Endodermal cell (in vitro differentiated cells): ENCODE measurements around the gene NID2. TPM values are rescaled to one million over a fixed set of nuclear protein-coding genes. Genes with fewer than 3 reads are reported as not detected.

Experiments
- DNase-seq: peaks from one replicate; pipeline ENCODE4 v3.0.0-alpha.2; 2017
- H3K27ac ChIP-seq: 2 replicates; pipeline ENCODE4 v1.5.1; 2013; ENCODE audit warnings: mild to moderate bottlenecking, low read depth, low read length, moderate library complexity
- H3K27me3 ChIP-seq: 2 replicates; pipeline ENCODE4 v1.6.1; 2013; ENCODE audit warnings: mild to moderate bottlenecking, low read length, moderate library complexity; ENCODE audit not compliant: insufficient read depth, control insufficient read depth, poor library complexity, severe bottlenecking
- H3K36me3 ChIP-seq: 2 replicates; pipeline ENCODE4 v1.7.0; 2013; ENCODE audit warnings: mild to moderate bottlenecking, low read length, moderate library complexity; ENCODE audit not compliant: control insufficient read depth, insufficient read depth
- H3K4me1 ChIP-seq: one replicate; pipeline ENCODE4 v1.7.0; 2013; ENCODE audit warnings: low read length; ENCODE audit not compliant: control insufficient read depth, insufficient read depth
- H3K4me3 ChIP-seq: 2 replicates; pipeline ENCODE4 v1.5.1; 2013; ENCODE audit warnings: mild to moderate bottlenecking, low read length, moderate library complexity
- H3K9ac ChIP-seq: 2 replicates; pipeline ENCODE4 v1.6.1; 2013; ENCODE audit warnings: mild to moderate bottlenecking, low read length, moderate library complexity; ENCODE audit not compliant: poor library complexity, severe bottlenecking; ENCODE audit errors: extremely low read depth
- H3K9me3 ChIP-seq: 2 replicates; pipeline ENCODE4 v1.6.1; 2013; ENCODE audit warnings: mild to moderate bottlenecking, low read length, moderate library complexity; ENCODE audit not compliant: control insufficient read depth
- H3K27ac Mint-ChIP-seq: 2 replicates; pipeline ENCODE4 v1.8.0; 2020; ENCODE audit warnings: mixed read lengths
- H3K27me3 Mint-ChIP-seq: 2 replicates; pipeline ENCODE4 v1.8.0; 2021; ENCODE audit warnings: mild to moderate bottlenecking, mixed read lengths; ENCODE audit not compliant: insufficient read depth
- H3K36me3 Mint-ChIP-seq: 2 replicates; pipeline ENCODE4 v1.8.0; 2020; ENCODE audit warnings: low read depth, mixed read lengths
- H3K4me1 Mint-ChIP-seq: 2 replicates; pipeline ENCODE4 v1.8.0; 2020; ENCODE audit warnings: mixed read lengths
- H3K4me3 Mint-ChIP-seq: 2 replicates; pipeline ENCODE4 v1.8.0; 2020; ENCODE audit warnings: mild to moderate bottlenecking, moderate library complexity, mixed read lengths
- H3K9me3 Mint-ChIP-seq: 2 replicates; pipeline ENCODE4 v1.8.0; 2020; ENCODE audit warnings: mild to moderate bottlenecking, mixed read lengths
- WGBS, 2 experiments: methylation state at CpG; one replicate each; pipeline versions ENCODE4 v1.1.5 to v1.1.7; 2013; ENCODE audit warnings: missing lambda C conversion rate in 2 of 2, mixed read lengths in 1 of 2; ENCODE audit not compliant: insufficient coverage in 1 of 2, insufficient read length in 1 of 2; 5-methylcytosine and 5-hydroxymethylcytosine counted together
- total RNA-seq, 2 donors: library from RNA; stranded (reverse); fragmentation: NEBNext Ultra II Directional in 1 of 2; extraction: Animal tissue kit (Norgen Biotek cat#: 25700) in 1 of 2; gene quantifications; 2 replicates in 1 of 2; 3 replicates in 1 of 2; pipeline ENCODE4 v1.2.1, GENCODE V29; 2021
- TF ChIP-seq, protein P1 (sequence below): fragments of 200-600 bp; sonication (generic); conservative IDR thresholded peaks from 2 replicates; pipeline ENCODE4 v1.5.0; 2021; ENCODE audit warnings: antibody characterized with exemption, mild to moderate bottlenecking

The NID2 gene
- total RNA-seq, 2 donors from 2014 or later: 1.7 to 2.9 TPM

DNA sequence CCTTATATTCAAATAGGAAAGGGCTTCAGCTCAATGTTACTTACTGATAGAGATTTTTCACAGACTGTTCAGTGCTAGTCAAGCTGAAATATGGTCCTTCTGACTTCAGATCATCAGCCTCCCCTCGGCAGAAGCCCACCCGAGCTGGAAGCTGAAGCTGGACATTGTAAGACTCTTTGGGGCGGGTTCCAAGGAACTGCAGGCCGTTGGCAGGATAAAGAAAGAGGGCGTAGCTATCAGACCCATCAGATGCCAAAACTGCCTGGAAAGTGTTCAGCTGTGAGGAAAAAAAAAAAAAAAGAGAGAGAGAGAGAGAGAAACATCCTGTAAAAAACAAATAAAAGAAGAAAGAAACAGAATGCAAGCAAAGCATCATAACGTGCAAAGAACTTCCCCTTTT, 8.8 kb downstream of the NID2 start:
- peaks cover 17% of the 10 kb centered on the region for H3K27me3 Mint-ChIP-seq
- no peaks in the 10 kb centered on the region for H3K9me3 ChIP-seq
- no peak overlapping the region for H3K9ac ChIP-seq
- H3K4me3 Mint-ChIP-seq: no peak overlapping the region
- H3K27me3 ChIP-seq: peaks cover 8% of the 10 kb centered on the region
- WGBS, 2 experiments: 86 to 96% methylated on average over 4 to 6 of the region's 6 CpGs
- no peak overlapping the region for H3K27ac Mint-ChIP-seq
- H3K27ac ChIP-seq: no peak overlapping the region
- H3K4me3 ChIP-seq: no peak overlapping the region
- H3K4me1 ChIP-seq: no peaks in the 10 kb centered on the region
- H3K36me3 Mint-ChIP-seq: no peaks in the 10 kb centered on the region
- DNase-seq: no peak
- no peaks in the 10 kb centered on the region for H3K36me3 ChIP-seq
- H3K4me1 Mint-ChIP-seq: no peaks in the 10 kb centered on the region
- no peaks in the 10 kb centered on the region for H3K9me3 Mint-ChIP-seq
- TF ChIP-seq, protein P1, sequence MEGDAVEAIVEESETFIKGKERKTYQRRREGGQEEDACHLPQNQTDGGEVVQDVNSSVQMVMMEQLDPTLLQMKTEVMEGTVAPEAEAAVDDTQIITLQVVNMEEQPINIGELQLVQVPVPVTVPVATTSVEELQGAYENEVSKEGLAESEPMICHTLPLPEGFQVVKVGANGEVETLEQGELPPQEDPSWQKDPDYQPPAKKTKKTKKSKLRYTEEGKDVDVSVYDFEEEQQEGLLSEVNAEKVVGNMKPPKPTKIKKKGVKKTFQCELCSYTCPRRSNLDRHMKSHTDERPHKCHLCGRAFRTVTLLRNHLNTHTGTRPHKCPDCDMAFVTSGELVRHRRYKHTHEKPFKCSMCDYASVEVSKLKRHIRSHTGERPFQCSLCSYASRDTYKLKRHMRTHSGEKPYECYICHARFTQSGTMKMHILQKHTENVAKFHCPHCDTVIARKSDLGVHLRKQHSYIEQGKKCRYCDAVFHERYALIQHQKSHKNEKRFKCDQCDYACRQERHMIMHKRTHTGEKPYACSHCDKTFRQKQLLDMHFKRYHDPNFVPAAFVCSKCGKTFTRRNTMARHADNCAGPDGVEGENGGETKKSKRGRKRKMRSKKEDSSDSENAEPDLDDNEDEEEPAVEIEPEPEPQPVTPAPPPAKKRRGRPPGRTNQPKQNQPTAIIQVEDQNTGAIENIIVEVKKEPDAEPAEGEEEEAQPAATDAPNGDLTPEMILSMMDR: no peak

DNA sequence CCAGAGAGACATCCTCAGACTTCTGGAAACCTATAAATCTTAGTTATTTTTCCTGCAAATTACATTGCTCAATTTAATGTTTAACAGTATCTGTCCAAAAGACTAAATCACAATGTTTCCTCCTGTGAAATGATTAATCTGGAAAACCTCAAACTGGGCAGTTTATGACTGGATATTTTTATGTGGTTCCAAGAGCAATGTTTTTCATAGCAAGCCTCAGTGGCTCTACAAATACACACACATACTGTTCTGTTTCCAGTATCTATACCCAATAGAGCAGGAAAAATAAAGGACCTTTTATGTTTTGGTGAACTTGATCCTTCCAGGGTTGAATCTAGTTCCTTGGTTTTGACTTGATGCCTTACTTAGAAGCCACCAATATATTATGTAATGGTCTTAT, 9.2 kb downstream of the NID2 start:
- H3K9ac ChIP-seq: no peak overlapping the region
- H3K4me1 ChIP-seq: no peaks in the 10 kb centered on the region
- no peak overlapping the region for H3K27ac ChIP-seq
- H3K36me3 Mint-ChIP-seq: no peaks in the 10 kb centered on the region
- no peaks in the 10 kb centered on the region for H3K36me3 ChIP-seq
- H3K4me3 ChIP-seq: no peak overlapping the region
- no peaks in the 10 kb centered on the region for H3K9me3 Mint-ChIP-seq
- H3K4me1 Mint-ChIP-seq: no peaks in the 10 kb centered on the region
- DNase-seq: no peak
- H3K9me3 ChIP-seq: no peaks in the 10 kb centered on the region
- TF ChIP-seq, protein P1: no peak
- no peak overlapping the region for H3K4me3 Mint-ChIP-seq
- peaks cover 8% of the 10 kb centered on the region for H3K27me3 ChIP-seq
- H3K27ac Mint-ChIP-seq: no peak overlapping the region
- H3K27me3 Mint-ChIP-seq: peaks cover 12% of the 10 kb centered on the region

DNA sequence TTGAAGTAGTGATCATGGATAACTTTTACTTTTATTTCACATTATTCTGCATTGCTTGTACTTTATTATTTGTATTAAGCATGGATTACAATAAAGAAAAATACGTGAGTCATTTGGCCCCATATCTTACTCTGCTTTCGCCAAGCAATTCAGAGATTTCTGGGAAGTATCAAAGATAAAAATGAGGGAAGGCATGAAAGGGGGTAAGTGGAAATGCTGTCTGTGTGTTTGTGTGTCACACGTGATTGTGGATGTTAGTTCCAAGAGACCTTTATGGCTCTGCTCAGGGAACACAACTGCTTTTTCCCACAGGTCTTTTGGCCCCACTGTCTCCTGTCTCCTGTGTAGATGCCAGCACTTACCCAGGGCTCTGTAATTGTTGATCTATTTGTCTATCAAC, 10.5 kb downstream of the NID2 start:
- Histone ChIP-seq H3K27ac (no peak overlapping the region), H3K36me3 (no peaks in the 10 kb centered on the region), H3K9me3 (no peaks in the 10 kb centered on the region), H3K4me1 (no peaks in the 10 kb centered on the region), H3K27me3 (peaks cover 8% of the 10 kb centered on the region), H3K4me3 (no peak overlapping the region), H3K9ac (no peak overlapping the region)
- TF ChIP-seq, protein P1: no peak
- no peaks in the 10 kb centered on the region for H3K4me1 Mint-ChIP-seq
- peaks cover 15% of the 10 kb centered on the region for H3K27me3 Mint-ChIP-seq
- no peaks in the 10 kb centered on the region for H3K36me3 Mint-ChIP-seq
- no peaks in the 10 kb centered on the region for H3K9me3 Mint-ChIP-seq
- no peak overlapping the region for H3K4me3 Mint-ChIP-seq
- no peak for DNase-seq
- H3K27ac Mint-ChIP-seq: no peak overlapping the region
- 88 to 100% methylated on average over 1 to 3 of the region's 3 CpGs for WGBS, 2 experiments
